Esophagus mucosa (tissue), 1 donor: ENCODE measurements around the gene FOXRED2. TPM values are rescaled to one million over a fixed set of nuclear protein-coding genes. Genes with fewer than 3 reads are reported as not detected.
"Not testable (repeated sequence)": the region's sequence is repeated elsewhere in the genome, so short reads cannot be mapped to it uniquely, and the experiment has no call there.

Source experiments
- ATAC-seq: fragments of 200-7000 bp; cut with Tn5 transposase; one replicate; pipeline ENCODE4 v1.9.1; 2020
- total RNA-seq: library from RNA; stranded (reverse); gene quantifications from one replicate; pipeline ENCODE4 v1.2.4, GENCODE V29; 2023
- donor health status: DM: yes; HTN: yes; CAD: no.

Gene FOXRED2
- 8.7 TPM for total RNA-seq

DNA sequence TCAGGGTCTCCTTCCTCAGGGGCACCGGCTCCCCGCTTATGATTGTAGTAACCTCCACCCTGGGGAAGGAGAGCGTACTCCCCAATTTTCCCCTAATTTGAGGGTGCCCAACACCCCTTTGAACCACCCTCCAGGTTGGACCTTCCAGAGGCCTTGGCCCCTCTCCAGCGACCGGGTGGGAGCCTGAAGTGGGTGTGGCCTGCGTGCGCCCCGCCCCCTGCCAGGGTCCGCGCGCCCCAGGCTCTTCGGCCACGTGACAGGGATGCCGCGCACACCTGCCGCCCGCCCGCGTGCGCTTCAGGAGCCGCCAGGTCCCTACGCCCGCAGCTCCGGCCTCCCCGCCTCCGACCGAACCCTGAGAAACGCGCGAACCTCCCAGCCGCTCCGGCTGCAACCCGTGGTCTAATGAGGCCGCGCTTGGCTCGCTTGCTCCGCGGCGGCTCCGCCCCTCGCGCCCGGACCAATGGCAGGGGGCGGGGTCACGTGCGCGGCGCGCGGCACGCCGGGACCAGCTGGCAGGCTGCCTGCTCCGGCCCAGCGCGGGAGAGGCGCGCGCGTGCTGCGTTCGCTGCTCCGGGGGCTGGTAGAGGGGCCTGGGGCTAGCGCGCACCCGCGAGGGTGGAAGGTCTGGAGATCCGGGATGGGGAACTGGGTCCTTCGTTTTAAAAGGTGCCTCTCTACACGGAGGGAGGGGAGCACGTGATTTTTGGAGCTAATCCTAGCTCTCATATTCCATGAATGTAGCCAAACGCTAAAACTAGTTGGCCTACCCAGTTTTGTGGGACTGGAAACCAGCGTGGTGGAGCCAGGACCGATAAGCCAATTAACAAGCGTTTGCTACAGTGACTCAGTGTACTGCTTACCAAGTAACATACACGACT lies at the start of gene FOXRED2:
Gene FOXRED2 (minus strand): TSS at position 404 of the 881 bp plus-strand sequence. CDS start 618 bp downstream, outside the sequence.
- peak; percentile 59 for ATAC-seq

DNA sequence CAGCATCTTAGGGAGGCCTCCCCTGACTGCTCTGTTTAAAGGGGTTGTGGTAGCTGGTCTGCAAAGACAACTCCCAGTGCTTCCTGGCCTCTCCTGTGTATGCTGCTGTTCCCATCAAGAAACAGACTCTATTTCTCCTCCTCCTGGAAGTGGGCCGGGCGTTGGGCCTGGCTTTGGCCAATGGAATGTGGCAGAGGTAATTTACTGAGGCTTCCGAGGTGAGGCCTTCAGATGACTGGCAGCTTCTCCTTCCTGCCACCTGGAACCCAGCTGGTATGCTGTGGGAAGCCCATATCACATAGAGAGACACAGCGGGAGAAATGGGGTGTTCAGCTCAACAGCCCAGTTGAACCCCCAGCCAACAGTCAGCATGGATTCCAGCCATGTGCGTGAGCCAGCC lies 47.3 kb upstream of the FOXRED2 start:
- ATAC-seq: no peak

DNA sequence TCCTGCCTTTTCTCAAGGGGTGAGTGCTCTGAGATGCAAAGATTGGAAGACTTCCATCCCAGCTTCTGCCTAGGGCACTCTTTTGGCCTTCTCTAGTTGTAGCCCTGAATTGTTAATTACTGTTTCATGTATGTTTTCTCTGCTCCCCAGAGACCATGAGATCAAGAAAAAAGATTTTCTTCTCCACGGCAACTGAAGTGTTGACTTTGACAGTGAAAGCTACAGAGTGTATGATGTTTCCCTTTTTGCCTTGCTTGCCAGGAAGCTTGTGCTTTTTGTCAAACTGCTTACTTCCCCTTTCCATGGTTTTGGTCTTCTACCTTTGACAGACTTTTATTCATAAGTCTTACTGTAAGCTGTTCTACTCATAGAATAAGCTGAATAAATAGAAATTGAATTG lies 45.4 kb upstream of the FOXRED2 start:
- ATAC-seq: no peak

GRCh38 chr22:36550701-36551495 lies 44.1 kb upstream of the FOXRED2 start:
- no peak for ATAC-seq

DNA sequence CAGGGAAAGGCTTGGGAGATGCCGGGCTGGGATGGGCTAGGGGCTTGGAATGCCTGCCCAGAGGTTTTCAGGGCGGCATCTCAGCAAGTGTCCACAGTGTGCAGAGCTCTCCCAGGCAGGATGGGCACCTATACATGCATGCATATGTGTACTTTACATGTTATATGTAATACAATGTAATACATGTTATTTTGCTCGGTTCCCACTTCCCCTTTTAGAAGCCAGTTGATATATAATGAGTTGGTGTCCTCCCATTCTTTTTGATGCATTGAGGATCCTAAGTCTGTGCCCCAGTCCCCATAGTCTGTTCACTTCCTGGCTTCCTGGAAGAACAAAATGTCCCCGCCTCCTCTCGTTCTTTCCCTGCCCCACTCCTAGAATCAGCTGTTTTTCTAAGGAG lies 42.2 kb upstream of the FOXRED2 start:
- no peak for ATAC-seq

- peak; percentile 33 for ATAC-seq
Measured at GRCh38 chr22:36548606-36549005, 41.8 kb upstream of the FOXRED2 start.

- ATAC-seq: peak; percentile 49
Measured at GRCh38 chr22:36546932-36547331, 40.1 kb upstream of the FOXRED2 start.

GRCh38 chr22:36546092-36546804 lies 39.4 kb upstream of the FOXRED2 start:
- ATAC-seq: no peak

DNA sequence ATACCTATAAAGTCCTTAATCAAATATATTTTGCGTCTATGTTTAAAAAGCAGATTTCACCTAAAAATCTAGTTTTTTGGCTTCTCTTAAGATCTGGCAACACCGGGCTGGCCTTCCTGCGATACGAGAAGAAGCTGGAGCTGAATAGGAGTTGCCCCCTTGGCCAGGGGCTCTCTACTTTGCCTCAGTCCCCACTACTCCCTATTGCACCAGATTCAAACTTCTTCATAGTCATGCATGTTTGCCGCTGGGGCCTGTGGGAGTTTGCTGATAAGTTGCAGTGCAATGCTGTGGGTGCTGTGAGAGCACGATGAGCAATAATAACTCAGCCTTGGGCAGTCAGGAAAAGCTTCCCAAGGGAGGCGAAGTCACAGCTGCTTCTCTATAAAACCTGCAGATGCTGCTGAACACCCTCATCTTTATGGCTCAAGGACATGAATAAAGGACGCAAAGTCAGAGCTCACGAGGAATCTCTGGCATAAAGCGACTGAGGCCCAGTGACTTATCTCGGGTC lies 37.3 kb upstream of the FOXRED2 start:
- ATAC-seq: no peak

- ATAC-seq: peak; percentile 88
Measured at GRCh38 chr22:36541831-36542411, 35.1 kb upstream of the FOXRED2 start.

- ATAC-seq: no peak
Measured at GRCh38 chr22:36540867-36541642, 34.2 kb upstream of the FOXRED2 start.

DNA sequence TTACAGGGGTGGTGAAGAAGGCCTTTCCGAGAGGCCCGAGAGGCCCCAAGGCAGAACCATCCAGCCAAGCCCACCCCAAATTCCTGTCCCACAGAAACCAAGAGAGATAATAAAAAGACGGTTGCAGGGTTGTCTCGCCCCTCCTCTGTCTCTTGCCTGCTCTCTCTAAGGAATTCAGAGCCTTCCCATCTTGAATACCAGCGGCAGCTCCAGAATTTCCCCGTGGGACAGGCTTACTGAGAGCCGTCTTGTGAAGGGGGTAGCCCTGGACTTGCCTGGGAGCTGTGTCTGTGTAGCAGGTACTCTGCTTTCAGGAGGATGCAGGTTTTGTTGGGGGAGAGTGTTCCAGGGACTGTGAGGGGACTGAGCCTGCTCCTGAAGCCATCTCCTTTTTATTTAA lies 31.7 kb upstream of the FOXRED2 start:
- no peak for ATAC-seq

DNA sequence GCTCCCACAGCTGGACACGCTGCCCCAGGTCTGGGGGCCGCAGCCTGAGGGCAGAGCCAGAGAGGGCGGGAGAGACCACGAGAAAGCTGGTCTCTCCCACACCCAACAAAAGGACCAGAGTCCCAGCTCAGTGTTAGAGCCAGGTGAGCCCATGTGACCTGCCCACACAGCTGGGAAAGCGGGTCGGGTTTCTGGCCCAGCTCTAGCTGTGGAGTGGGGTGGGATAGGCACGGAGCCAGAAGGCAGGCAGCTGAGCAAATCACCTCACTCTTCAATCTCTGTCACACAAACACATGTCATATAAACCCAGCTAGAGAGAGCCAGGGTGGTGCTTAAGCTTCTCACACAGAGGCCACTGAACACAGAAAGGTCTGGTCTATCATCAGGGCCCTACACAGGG lies 29.9 kb upstream of the FOXRED2 start:
- ATAC-seq: peak; percentile 9

- ATAC-seq: not testable (repeated sequence)
Measured at GRCh38 chr22:36533320-36533719, 26.5 kb upstream of the FOXRED2 start.

- no peak for ATAC-seq
Measured at GRCh38 chr22:36532466-36532865, 25.6 kb upstream of the FOXRED2 start.

DNA sequence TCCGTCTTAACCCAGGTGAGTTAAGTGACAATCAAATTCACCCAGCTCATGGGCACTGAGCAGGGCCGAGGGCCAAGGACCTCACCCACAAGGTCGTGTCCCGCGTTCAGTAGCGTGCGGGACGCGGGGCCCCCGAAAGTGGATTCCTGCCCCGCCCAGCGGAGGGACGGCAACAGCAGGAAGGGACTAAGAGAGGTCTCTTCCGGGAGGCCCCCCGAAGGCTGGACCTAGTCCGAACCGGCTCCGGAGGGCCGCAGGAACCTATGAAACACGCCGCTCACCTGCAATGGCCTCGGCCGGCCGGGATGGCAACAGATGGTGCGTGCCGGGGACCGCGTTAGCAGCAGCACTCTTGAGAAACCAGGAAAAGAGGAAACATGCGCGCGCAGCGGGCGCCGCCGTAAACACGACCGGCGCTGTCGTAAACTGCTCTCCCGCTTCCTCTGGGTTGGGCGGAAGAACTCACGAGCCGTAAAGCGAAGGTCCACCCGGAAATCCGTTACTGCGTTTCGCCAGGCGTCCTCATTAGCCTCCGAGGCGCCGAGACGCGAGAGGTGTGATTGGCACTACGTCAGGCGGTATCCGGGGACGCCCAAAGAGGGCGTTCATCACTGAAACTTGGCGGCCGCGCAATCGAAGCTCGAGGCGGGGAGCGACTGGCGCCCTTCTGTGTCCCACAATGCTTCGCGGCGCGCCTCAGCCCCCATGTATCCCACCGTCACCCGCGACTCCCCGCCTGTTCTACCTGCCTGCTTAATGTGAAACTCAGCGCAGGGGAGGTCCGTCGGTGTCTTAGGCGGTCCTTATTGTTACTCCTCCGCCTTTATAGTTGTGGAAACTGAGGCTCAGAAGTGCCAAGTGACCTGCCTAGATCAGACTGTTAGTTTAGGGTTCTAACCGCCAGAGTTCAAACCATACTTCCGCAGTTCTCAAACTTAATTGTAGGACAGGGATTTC lies 22.2 kb upstream of the FOXRED2 start, which contains the start of gene EIF3D:
Gene EIF3D (minus strand): TSS at position 372 of the 957 bp plus-strand sequence. CDS start 3,045 bp downstream, outside the sequence.
- peak; percentile 95 for ATAC-seq

- peak; percentile 9 for ATAC-seq
Measured at GRCh38 chr22:36528341-36528740, 21.5 kb upstream of the FOXRED2 start.

- ATAC-seq: no peak
Measured at GRCh38 chr22:36522662-36523061, 15.8 kb upstream of the FOXRED2 start.

- no peak for ATAC-seq
Measured at GRCh38 chr22:36520423-36520822, 13.6 kb upstream of the FOXRED2 start.

- ATAC-seq: not testable (repeated sequence)
Measured at GRCh38 chr22:36519906-36520305, 13.1 kb upstream of the FOXRED2 start.
